MV-4-11 (cell line): ENCODE data around the gene HDLBP.

Experiments
- DNase-seq: peaks from one replicate; lab custom pipeline; 2025; lab: John Stamatoyannopoulos, UW

HDLBP gene

DNA sequence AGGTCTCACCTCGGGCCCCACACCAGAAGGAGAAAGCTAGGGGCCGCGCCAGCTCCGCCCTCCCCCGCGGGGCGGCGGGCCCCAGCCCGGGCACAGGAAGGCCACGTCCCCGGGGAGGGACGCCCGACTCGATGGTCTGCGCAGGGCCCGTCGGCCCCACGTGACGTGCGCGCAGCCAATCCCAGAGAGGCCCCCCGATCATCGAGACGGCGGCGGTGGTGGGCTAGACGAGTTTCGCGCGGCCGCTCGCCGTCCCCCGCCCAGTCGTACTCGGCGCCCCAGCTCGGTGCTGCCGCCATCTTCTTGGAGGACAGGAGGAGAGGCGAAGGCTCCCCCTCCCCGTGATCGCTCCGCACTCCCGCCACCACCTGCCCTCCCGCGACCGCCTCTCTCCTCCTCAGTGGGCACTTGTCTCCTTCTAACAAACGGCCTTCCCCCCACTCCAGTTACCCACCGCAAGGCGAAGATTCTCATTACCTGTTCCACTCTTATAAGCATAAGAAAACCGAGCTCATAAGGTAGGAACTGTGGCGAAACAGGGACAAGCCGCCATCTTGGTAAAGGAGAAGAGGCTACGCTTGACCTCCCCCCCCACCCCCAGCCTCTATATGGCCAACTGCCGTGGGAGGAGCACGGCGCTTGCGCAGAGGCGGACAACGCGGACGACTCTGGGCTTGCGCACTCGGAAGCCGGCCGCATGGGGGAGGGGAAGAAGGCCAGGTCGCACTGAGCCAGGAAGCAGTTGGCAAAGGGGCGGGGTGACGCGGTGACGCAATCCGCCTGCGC lies at the start of gene HDLBP:
TSS of gene HDLBP (minus strand) at position 580 of the 786 bp plus-strand sequence. CDS start 48,803 bp downstream, outside the sequence.
- DNase-seq: peak; percentile 96

DNA sequence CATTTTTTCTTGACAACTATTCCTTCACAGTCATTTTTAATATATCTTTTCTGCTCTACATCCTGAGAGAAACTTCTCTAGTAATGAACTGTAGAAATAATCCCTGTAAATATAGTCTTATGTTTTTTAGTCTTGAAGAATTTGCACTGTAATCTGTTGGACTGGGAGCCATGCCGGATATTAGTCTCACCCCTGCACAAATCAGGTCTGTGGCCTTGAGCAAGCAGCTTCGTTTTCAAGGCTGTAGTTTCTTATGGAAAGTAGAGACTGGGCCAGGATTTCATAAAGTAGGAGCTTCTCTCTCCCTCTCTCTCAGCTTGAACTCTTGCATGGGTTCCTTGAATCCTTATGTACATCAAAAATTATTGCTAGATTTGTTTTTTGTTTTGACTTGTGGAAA lies 49.3 kb upstream of the HDLBP start:
- DNase-seq: no peak

- DNase-seq: no peak
Measured at GRCh38 chr2:241363426-241363825, 48.0 kb upstream of the HDLBP start.

DNA sequence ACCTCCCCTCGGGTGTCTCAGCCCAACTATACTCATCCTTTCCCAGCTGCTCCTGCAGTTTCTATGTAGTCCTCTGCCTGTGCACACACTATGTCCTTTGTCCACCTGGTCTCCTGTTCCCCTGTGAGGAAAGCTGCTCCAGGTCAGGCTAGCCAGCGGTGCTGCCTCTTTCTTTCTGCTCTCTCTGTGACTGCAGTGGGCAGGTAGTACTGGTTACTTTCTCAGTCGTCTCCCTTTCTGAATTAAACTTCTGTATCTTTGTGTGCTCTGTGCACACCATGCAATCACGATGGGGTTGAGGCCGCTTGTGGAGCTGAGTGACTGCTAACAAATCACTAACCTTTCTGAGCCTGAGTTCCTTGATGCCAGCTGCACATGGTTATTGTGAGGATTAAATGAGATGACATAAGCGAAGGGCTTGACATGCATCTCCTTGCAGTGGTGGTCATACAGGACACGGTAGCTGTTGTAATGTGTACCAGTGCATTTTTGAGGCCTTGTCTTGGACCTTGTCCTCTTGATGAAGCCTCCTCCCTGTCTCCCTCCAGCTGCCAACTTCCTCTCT lies 44.1 kb upstream of the HDLBP start:
- DNase-seq: no peak

- peak; percentile 90 for DNase-seq
Measured at GRCh38 chr2:241358470-241358869, 43.0 kb upstream of the HDLBP start.

GRCh38 chr2:241357531-241357930 lies 42.1 kb upstream of the HDLBP start:
- no peak for DNase-seq

DNA sequence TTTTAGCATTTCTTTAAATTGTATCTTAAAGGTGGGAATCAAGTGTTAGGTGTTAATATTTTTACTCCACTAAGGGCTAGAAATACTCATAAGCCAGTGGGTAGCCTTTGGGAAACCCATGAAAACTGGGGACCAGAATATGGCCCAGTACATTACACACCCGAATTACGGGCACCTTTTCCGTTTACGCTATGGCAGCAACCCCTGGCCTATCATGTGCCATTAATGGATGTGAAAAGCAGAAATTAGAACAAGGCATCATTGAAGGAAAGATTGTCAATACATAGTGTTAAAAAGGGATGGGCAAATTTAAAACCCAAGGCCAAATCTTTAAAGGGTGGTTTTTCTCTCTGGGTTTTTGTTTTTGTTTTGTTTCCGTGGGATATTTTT lies 41.4 kb upstream of the HDLBP start:
- DNase-seq: no peak

DNA sequence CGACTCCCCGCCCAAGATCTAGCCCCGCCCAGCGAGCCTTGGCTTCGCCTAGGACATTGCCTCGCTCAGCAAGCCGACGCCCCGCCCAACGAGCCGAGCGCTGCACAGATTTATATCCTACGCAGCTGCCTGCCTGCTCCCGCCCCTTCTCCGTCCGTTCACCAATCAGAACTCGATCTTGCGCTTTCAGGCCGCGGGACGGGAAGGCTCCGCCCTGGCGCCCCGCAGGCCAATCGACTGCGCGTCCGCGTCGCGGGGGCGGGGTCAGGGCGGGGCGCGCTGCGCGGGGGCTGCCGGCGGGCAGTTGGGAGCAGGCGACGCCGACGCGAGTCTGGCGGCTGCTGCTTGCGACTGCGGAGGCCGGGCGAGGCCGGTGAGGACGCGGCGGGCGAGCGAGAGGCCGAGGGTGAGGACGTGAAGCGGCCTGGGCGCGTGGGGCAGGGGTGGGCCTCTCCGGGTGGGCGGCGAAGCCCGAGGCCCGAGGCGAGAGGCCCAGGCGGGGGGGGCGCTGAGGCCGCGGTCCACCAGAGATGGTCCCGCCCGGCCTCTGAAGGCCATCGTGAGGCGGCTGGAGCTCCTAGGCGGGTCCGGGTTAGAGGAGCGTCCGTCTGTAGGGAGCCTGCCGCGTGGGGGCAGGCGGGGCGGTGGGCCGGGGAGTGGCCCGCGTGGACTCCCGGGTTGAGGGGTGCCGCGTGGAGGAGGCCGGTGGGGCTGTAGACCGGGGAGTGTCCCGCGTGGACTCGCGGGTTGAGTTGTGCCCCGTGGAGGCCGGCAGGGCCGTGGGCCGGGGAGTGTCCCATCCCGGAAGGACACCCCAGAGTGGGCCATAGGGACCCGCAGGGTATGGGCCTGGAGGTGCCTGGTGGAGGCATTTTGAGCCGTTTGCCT lies 40.8 kb upstream of the HDLBP start, which contains the start of gene FARP2:
TSS of gene FARP2 (plus strand) at position 303 of the 888 bp plus-strand sequence. CDS start 16,823 bp downstream, outside the sequence.
- peak; percentile 96 for DNase-seq

- peak; percentile 48 for DNase-seq
Measured at GRCh38 chr2:241354668-241355658, 39.5 kb upstream of the HDLBP start.

DNA sequence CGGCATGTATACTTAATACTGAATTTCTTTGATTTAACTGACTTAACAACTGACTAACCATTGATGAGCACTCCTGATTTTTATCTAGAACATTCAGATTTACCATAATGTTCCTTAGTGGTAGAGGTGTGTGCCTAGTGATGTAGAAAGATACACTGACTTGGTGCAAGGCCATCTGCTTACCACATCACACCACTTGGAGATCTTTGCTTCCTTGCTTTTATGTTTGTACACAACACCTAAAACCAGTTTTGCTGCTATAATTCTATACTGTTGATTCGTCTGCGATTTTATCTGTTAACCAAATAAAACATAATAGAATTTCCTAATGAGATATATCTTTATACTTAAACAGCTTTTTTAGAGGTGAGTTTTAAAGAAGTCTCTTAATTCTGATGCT lies 36.8 kb upstream of the HDLBP start:
- no peak for DNase-seq

DNA sequence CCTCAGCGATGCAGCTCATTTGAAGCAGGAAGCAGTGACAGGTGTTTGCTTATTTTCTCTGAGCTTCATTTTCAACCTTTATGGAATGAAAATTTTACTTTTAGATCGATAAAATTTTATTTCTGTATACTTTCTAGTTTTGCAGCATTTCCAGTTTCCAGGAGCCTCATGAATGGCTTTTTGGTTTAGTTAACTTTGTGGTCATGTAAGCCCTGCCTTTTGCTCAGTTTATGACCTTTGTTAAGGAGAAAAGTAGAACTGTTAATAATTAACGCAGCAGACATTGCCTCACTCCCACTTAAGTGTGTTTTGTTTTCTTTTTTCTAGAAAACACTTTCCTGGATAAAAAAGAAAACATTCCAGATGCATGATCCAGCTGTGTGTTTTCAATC lies 36.2 kb upstream of the HDLBP start:
- no peak for DNase-seq

- DNase-seq: no peak
Measured at GRCh38 chr2:241350878-241351639, 35.6 kb upstream of the HDLBP start.

DNA sequence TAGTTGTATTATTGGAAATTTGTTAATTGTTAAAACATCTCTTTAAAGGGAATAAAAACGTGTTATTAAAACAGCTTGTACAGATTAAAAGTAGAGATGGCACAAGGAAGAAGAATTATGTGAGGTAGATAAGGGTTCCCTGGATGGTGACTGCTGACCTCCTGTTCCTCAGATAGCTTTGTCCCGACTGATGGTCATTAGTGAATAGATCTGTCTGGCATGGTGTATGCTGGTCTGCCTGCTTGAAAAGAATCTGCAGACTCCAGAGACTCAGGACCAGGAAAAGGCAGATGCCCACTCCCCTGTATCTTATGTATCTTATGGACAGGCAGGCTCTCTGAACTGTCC lies 35.0 kb upstream of the HDLBP start:
- no peak for DNase-seq

DNA sequence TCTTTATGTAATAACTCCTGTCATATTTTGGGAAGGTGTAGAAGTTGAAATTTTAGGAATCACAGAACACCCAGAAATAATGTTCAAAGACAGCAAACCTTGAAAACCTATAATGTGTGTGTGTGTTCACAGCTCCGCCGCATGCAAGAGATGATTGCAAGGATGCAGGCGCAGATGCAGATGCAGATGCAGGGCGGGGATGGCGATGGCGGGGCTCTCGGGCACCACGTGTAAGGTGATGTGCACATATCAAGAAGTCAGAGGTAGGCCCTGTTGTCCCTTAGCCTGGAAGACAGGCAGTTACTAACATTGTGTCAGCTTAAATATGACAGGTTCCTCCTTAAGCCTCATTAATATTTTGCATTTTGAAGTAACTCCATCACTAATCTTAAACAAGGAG lies 34.5 kb upstream of the HDLBP start:
- DNase-seq: no peak

DNA sequence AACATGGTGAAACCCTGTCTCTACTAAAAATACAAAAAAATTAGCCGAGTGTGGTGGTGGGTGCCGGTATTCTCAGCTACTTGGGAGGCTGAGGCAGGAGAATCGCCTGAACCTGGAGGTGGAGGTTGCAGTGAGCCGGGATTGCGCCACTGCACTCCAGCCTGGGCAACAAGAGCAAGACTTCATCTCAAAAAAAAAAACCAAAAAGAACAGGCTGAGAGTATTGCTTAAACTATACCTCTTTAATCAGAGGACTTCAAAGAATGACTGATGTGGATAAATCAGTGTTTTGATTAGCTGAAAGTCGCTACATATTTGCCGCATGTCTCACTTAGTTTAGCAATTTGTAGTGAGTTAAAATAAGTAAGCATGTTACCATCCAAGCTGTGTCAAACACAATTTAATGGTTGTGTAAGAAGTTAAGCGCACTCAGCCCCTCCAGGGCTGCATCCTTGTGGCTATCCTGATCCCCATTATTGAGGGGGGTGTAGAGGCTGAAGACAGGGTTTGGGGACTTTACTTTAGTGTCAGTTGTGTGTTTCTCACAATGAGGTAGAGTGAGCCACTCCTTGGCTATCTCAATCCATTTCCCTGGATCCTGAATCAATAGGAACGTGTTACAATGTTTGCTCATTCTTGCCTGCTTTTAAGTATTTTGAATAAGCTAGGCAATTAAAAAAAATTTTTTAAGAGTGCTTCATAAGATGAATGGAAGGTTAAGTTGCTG lies 29.6 kb upstream of the HDLBP start:
- DNase-seq: no peak

- DNase-seq: no peak
Measured at GRCh38 chr2:241340631-241341163, 25.2 kb upstream of the HDLBP start.

GRCh38 chr2:241339839-241340630 lies 24.6 kb upstream of the HDLBP start:
- no peak for DNase-seq

DNA sequence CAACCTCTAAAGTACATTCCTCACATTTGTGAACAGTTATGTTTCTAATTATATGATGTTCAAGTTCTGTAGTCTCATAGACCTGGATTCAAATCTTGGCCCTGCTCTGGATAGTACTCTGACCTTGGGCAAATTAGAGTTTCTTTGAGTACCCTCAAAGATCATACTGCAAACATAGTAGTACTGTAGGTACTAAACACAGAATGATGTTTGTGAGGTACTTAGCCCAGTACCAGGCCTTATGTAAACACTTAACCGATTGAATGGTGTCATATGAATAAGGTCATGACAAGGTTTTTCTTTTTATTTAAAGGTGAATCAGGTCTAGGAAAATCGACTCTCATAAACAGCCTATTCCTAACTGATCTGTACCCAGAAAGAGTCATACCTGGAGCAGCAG lies 19.3 kb upstream of the HDLBP start:
- DNase-seq: no peak

DNA sequence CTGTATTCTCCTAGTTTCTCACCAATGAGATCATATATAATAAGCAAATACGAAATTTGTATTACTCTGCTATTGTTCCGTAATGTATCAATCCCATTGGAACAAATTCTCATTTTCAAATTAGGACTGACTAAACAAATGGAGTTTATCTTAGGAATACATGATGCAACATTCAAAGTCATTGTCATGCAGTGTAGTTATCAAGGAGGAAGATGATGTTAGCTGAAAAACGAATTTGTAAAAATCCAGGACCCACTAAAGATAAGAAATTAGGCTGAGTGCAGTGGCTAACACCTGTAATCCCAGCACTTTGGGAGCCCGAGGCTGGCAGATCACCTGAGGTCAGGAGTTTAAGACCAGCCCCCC lies 15.1 kb upstream of the HDLBP start:
- no peak for DNase-seq
